Choroid plexus epithelial cell (primary cell): ENCODE measurements around the gene THAP4.

ENCODE experiments used
- DNase-seq: peaks from one replicate; pipeline ENCODE4 v3.0.0-alpha.2; 2010; ENCODE audit warnings: low read depth
- H3K4me3 ChIP-seq: 2 replicates; pipeline ENCODE4 v1.5.1; 2011; ENCODE audit warnings: low read depth, mild to moderate bottlenecking, control low read depth, low read length, moderate library complexity
- CTCF ChIP-seq: conservative IDR thresholded peaks from 2 replicates; pipeline ENCODE4 v1.5.1; 2011; ENCODE audit warnings: low read depth, mild to moderate bottlenecking, control low read depth, inconsistent platforms, low read length, moderate library complexity

The THAP4 gene

GRCh38 chr2:241637795-241638660 is 1.1 kb upstream of the THAP4 start:
- peak overlapping the region; percentile 95 for H3K4me3 ChIP-seq
- DNase-seq: peak; percentile 33
- no peak for TF ChIP-seq CTCF

- peak overlapping the region; percentile 95 for H3K4me3 ChIP-seq
- no peak for TF ChIP-seq CTCF
- peak; percentile 37 for DNase-seq
These were observed 558 bp downstream of the THAP4 start for GRCh38 chr2:241636182-241637017.

GRCh38 chr2:241635756-241636155 is 1.2 kb downstream of the THAP4 start:
- peak; percentile 41 for DNase-seq
- TF ChIP-seq CTCF: no peak
- peak overlapping the region; percentile 95 for H3K4me3 ChIP-seq

- DNase-seq: no peak
- no peak for TF ChIP-seq CTCF
- no peak overlapping the region for H3K4me3 ChIP-seq
These were observed 3.4 kb downstream of the THAP4 start for GRCh38 chr2:241633561-241633960.

- H3K4me3 ChIP-seq: no peak overlapping the region
- no peak for DNase-seq
- TF ChIP-seq CTCF: no peak
These were observed 4.3 kb downstream of the THAP4 start for GRCh38 chr2:241632478-241633325.

- H3K4me3 ChIP-seq: peak overlapping the region; percentile 15
- peak; percentile 87 for DNase-seq
- no peak for TF ChIP-seq CTCF
These were observed 7.1 kb downstream of the THAP4 start for GRCh38 chr2:241629762-241630435.
